HG03469 (cell line): ENCODE results near the gene TRMT6.

Experiments
- ATAC-seq: cut with Tn5 transposase; IDR thresholded peaks from one replicate; pipeline ENCODE4 v1.9.1; 2021; ENCODE audit warnings: mild to moderate bottlenecking, moderate library complexity, moderate number of reproducible peaks; ENCODE audit not compliant: unreplicated experiment

TRMT6 gene

DNA sequence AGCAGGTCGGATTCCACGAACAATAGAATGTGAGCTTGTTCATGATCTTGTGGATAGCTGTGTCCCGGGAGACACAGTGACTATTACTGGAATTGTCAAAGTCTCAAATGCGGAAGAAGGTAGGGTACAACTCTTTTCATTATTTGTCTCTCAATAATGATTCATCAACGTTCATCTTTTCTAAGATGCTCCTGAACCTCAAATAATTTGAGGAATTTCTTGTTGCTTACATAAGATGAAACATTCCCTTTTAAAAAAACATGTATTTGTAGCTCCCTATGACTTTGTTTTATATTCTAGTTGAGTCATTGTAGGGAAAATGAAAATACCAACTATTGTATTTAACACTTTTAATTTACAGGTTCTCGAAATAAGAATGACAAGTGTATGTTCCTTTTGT, 17.1 kb upstream of the TRMT6 start:
- no peak for ATAC-seq

DNA sequence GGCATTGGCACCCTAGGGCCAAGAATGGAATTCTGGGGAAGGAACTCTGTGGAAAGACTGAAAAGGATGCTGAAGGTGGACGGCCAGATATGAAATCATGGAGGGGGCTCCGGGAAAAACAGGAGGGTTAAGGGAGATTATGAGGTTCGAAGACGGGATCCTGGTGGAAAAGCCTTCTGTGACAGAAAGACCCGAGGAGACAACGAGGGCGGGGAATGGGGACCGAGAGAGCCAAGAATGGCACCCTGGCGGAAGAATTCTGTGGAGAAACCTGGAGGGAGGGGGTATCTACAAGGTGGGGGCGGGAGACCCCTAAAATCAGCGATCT, 426 bp downstream of the TRMT6 start:
- no peak for ATAC-seq

- ATAC-seq = no peak
Measured at GRCh38 chr20:5947276-5947675, 3.1 kb downstream of the TRMT6 start.

- no peak for ATAC-seq
Measured at GRCh38 chr20:5945963-5946362, 4.4 kb downstream of the TRMT6 start.

- no peak for ATAC-seq
Measured at GRCh38 chr20:5938456-5939029, 11.8 kb downstream of the TRMT6 start.

GRCh38 chr20:5936238-5936637, 14.1 kb downstream of the TRMT6 start:
- no peak for ATAC-seq

GRCh38 chr20:5935384-5935783, 14.9 kb downstream of the TRMT6 start:
- ATAC-seq = no peak

DNA sequence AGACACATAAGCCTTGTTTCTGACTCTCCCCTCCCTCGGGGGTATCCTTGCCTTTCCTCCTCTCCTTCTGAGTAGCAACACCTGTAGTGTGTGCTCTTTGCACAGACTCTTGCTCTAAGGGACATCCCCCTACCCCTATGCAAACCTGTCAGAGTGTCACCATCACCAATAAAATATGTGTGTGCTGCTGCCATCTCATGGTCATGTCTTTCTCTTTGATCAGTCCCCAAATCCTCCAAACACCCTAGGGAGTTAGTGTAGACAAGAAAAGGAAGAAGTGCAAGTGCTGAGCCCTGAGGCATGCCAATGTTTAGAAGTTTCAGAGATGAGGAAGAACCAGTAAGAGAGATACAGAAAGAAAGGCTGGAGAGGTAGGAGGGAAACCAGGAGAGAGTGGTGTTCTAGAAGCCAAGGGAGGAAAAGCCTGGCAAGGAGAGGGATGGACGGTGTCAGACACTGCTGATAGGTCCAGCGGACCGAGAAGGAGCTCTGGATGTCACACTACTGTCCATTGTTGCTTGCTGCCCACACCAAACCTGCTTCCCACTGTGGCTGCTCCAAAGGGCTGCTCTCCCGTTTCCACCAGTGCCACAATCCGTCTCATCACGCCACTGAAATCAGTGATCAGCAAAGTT, 16.4 kb downstream of the TRMT6 start:
- no peak for ATAC-seq

- no peak for ATAC-seq
Measured at GRCh38 chr20:5932796-5933195, 17.5 kb downstream of the TRMT6 start.

- no peak for ATAC-seq
Measured at GRCh38 chr20:5931411-5931810, 18.9 kb downstream of the TRMT6 start.

- no peak for ATAC-seq
Measured at GRCh38 chr20:5928836-5929715, 21.3 kb downstream of the TRMT6 start.

DNA sequence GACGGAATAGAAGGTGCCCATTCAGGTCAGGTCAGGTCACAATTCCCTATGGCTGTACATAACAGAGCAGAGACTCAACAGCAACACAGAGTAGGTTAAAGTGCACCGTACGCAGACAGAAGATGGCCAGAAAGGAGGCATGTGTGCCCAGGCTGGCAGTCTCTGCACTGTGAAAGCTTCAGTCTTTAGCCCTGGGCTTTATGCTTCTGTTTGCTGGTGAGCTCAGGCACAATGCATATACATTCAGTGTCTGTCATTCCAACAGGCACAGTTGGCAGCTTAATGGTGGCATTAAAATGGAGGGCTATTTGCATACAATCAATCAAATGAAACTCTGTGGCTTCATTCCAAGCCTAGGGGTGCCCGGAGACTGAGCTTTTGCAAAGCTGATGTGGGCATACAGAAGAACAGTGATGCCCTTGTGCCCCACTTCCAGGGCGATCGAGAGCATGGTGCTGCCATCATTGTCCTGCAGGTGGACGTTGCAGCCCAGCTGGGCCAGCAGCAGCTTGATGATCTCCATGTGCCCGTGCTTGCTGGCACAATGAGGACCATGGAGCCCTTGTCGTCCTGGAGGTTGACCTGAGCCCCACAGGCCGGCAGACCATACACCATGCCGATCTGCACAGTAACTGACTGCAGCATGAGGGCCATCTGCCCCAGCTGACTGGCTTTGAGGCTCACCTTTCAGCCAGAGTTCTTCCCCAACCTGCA, 22.4 kb downstream of the TRMT6 start:
- ATAC-seq = no peak

GRCh38 chr20:5925551-5925950, 24.8 kb downstream of the TRMT6 start:
- no peak for ATAC-seq

- ATAC-seq = no peak
Measured at GRCh38 chr20:5923493-5923892, 26.8 kb downstream of the TRMT6 start.

- no peak for ATAC-seq
Measured at GRCh38 chr20:5920581-5920980, 29.8 kb downstream of the TRMT6 start.

GRCh38 chr20:5919626-5920544, 30.4 kb downstream of the TRMT6 start:
- no peak for ATAC-seq

GRCh38 chr20:5918856-5919625, 31.3 kb downstream of the TRMT6 start:
- ATAC-seq = no peak

- ATAC-seq = no peak
Measured at GRCh38 chr20:5914859-5915258, 35.5 kb downstream of the TRMT6 start.

- ATAC-seq = no peak
Measured at GRCh38 chr20:5913166-5913565, 37.2 kb downstream of the TRMT6 start.

DNA sequence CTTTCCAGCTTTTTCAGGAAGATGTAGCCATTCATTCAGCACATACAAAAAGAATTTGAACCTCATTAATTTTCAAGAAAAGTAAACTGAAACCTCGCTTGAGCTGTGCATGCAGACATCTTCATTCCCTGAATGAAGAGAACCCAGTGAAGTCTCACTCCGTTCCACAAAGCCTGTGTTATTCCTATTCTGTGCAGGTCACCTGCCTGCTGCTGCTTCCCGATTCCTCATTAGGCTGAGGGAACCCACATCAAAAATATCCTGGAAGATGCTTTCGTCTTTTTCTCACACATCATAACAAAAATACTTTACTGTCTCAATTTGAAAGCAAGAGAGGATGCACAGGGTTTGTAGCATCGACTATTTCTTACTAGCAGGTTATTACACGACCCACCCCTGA, 40.1 kb downstream of the TRMT6 start:
- ATAC-seq = no peak
